ENCODE data around the gene ELK4.

ELK4 gene, protein sequence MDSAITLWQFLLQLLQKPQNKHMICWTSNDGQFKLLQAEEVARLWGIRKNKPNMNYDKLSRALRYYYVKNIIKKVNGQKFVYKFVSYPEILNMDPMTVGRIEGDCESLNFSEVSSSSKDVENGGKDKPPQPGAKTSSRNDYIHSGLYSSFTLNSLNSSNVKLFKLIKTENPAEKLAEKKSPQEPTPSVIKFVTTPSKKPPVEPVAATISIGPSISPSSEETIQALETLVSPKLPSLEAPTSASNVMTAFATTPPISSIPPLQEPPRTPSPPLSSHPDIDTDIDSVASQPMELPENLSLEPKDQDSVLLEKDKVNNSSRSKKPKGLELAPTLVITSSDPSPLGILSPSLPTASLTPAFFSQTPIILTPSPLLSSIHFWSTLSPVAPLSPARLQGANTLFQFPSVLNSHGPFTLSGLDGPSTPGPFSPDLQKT

DNA sequence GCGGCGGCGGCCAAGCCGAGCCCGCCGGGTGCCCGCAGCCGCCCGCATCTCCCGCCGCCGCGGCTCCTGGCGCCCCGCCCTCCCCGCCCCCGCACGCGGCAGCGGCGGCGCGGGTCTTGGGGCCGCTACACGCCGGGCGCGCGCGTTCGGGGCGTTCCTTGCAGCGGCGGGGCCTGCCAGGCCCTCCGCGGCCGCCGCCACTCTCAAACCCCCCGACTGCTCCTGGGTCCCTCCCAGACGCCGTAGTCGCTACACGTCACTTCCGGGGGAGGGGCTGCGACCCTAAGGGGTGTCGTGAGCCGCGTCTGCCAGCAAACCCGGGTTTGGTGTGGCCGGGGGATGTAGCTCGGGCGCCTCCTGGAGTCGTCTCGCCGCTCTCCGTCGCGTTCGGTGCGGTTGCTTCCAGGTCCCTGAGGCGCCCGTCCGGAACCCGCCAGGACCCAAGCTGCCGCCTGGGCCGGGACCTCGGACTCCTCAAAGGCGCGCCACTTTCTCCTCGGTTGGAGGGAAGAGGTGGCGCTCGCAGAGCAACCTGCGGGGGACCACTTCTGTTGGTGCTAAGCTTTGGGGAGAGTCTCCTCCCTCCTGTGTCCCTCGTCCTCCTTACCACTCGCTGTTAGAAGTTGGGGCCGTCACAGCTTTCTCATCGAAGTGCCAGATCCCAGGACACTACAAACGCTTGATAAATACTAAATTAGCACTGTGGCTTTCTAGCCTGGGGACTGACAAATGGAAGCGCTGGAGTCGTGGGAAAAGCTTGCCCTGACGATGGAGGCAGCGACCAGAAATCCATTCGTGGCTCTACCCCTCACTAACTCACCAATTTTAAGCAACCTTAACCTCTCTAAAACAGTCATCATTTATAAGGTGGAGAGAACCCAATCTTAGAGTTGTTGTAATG lies at the start of gene ELK4:
Gene ELK4 (minus strand): TSS at position 244 of the 901 bp plus-strand sequence. CDS start 8,129 bp downstream, outside the sequence.
- peak; percentile 98 for DNase-seq

DNA sequence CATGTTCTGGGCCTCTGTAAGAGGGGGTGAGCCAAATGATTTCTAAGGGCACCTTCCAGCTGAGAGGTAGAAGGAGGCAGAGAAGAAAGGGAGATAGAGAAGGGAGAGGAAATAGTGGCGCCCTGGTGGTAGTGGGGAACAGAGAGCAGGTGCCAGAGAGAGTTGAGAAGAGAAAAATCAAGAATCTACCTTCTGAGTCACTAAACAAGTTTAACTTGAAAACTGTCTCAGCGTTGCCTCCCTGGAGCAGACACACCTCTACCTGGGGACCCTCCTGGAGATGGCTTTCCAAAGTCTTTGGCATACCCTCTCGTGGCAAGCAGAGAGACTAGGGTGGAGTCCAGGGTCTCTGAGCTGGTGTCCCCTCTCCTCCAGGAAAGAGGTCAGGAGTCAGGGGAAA lies 49.6 kb upstream of the ELK4 start:
- DNase-seq: no peak

DNA sequence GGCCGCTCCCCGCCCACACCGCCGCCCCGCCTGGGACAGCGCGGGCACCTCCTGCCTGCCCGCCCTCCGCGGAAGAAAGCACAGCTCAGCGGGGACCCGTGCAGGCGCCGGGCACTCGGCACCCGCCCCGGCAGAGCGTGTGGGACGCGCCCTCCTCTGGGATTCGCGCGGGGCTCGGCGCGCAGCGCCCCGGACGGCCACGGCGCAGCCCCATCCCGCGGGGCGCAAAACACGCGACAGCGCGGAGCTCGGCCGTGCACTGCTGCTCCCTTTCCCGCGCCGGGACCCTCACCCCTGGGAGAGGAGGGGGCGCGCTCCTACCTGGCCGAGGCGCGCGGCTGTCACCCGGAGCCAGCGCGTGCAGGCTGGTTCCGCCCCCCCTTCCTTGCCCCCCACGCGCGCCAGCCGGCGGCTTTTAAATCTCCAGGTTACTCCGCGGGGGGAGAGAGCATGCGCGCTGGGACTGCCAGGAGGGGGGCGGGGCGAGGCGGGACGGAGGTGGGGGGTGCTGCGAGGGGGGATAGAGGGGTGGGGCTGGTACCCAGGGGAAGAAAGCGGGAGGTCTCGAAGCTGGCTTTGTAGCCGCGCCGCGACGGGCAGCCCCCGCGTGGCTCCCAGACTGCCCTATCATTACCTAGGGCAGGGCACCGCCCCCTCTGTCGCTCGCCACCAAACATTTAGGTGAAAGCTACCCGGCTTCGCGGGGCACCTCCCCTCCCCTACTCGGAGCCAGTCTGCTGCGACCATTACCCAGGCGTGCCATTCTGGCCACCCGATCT lies 48.5 kb upstream of the ELK4 start, which contains the start of gene SLC45A3:
Gene SLC45A3 (minus strand): TSS at position 437 of the 779 bp plus-strand sequence. CDS start 15,853 bp downstream, outside the sequence.
- DNase-seq: peak; percentile 33

DNA sequence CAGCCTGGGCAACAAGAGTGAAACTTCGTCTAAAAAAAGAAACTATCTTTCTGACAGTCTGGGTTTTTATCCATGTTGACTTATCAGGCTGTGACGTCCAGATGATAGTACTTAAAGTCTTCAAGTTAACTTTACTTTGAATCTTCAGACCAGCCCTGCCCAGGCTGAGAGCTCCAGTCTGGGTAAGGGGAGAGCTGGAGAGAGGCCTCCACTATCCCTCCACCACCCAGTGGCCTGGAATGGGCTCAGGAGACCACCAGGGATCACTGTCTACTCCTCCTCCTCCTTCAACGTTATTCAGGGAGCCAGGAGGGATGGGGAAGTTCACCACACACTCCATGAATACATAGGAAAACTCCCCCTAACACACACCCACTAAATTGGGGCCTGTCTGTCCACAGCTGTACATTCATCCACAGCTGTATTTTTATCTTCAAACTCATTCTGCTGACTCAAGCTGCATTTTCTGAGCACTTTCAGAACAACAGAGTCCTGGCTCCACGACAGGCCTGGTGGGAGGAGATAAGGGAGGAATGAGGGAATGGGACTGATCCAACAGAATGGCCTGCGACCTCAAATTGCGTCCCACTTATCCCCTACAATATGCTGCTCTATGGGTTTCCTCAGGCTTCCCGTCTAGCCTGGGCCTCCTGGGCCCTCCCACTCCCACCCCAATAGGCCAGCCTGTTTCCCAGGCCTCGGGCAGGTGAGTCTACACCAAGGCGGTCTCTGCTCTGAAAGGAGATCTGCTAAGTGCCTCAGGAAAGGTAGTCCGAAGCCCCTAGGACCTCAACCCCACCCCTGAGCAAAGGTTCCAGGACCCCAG lies 46.7 kb upstream of the ELK4 start:
- no peak for DNase-seq

DNA sequence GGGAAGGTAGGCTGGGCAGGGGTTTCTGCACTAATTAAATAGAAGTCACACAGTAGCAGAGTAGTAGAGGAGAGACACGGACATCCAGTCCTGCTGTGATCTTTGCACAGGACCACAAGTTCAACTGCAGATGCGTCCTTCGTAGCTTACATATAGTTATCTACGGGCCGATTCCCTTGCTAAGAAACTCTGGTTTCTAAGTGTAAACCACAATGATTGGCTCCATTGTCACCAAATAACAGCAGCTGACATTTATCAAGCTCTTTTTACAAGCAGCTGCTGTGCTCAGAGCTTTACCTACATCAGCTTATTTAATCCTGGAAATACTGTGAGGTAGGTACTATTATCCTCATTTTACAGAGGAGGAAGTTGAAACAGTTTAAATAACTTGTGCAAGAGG lies 45.4 kb upstream of the ELK4 start:
- DNase-seq: no peak

DNA sequence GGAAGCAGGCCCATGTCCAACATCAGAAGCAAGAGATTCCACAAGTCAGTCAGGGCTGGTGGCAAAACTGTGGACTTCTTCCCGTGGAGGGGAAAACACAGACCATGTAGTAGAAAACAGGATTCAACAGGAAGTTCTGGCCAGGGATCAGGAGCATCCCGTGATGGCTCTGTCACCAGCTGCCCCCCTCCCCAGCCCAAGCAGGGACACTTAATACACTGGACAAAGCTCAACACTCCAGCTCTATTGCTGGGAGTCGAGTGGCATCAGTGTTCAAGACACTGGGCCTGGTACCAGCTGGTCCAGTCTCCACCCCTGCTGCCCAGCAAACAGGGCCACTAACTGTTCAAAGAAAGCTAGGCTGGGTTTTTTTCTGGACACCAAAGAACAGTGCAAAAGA lies 44.8 kb upstream of the ELK4 start:
- no peak for DNase-seq

DNA sequence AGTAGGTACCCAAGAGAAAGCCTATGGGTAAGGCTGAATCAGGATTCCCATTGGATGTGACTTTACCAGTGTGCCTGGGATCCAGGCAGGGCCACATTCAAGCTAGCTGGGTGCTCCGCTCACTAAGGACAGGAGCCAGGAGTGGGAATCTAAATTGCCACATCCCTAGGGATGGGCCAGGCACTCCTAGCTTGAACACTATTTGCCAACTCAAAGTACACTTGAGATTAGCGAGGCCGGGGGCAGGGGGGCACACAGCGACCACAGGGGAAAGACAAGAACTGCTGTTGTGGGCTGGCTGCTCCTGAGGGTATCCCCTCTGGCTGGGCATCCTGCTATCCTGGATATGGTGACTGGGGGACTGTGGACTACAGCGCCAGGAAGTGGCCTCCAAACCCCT lies 44.2 kb upstream of the ELK4 start:
- DNase-seq: no peak

DNA sequence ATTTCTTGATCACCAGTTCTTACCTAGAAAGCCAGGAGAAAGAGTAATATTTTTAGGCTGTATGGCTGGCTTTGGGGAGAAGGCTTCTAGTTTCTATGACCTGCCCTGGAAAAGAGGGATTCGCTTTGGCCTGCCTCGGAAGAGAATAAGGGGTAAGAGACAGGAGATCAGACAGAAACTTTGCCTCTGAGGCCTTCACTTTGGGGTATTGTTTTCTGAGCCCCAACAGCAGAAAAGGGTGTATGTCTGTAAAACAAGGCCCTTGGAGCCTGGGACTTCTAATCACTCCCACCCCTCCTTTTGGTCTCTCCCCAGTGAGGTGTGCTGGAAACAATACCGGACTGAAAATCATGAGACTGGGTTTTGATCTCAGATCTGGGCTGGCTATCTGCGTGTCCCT lies 43.4 kb upstream of the ELK4 start:
- no peak for DNase-seq

DNA sequence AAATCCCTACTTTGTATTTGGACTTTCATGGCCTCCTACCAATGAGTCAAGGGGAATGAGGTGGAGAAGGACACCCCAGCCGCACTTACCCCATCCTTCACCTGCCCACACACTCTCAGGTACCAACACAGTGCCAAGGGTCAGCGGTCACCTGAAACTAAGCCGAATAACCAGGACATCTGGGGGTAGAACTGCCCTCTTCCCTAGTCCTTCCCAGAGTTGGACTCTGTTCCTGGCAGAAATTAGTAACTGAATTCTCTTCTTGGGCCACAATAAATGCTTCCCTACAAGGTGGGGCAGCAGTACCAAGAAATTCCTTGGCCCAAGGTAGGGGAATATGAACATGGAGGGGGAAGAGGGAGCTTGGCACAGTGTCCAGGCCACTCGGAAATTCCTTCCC lies 41.2 kb upstream of the ELK4 start:
- DNase-seq: no peak

DNA sequence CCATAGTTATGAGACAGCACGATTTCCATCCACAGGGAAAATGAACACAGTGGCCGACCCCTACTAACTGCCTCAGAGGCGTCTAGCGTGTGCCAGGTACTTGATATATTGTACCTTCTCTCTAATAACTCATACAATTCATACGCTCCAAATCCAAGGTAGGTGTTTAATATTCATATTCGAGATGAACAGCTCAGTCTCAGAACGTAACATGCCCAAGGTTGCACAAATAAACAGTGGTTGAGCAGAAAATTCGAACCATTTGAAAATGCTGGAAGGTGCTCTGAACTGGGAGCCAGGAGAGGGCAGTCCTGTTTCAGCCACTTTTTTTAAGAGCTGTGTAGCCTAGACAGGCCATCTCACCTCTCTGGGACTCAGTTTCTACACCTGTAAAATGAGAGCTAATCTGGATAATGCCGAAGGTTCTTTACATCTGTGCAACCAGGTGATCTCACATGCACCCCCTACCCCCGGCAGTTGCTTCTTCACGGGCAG lies 40.6 kb upstream of the ELK4 start:
- DNase-seq: no peak

DNA sequence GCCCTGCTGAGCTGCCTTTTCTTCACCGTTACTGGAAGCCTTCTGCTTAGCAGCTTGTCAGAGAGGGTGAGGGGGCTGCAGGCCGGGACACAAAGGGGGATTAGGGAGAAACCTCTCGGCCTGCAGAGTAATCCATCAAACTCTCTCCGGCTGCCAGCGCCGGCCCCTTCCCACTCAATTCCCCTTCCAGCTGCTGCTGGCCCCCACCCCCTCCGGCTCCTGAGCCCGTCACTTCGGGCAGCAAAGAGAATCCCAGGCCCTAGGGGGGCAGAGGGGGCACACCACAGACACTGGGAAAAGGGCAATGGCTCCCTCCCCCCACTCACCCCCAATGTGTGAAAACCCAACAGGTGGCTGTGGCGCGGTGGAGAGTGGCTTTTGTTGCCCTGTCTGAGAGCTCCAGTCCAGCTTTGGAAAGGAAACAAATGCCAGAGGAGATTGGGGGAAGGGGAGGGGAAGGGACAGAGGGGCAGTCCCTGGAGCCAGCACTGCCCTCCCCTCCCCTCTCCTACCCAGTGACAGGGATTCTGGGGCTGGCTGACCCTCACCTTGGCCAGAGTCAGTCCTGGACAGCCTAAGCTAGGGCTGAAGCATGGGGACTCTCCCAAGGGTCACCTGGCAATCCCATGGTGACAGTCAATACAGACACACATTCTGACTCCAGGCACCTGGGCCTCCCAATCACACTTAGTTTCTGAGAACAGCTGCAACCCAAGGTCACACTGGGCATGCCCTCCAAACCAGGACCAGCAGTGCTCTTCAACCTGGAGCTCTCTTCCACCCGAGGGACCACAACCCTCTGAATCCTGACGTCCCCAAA lies 39.0 kb upstream of the ELK4 start:
- DNase-seq: no peak

DNA sequence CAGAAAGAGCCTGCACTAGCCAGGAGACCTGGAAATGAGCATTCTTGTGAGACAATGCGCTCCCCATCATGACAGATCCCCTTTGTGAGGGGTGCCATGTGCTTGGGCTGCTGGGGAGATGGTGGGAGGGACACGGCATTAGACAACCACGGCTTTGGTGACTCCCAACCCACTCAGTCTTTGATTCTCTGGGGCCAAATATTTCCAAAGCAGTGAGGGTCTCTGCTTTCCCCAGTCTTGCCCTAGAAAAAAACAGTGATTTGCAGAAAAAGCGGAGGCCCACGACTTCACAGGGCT lies 38.3 kb upstream of the ELK4 start:
- no peak for DNase-seq

DNA sequence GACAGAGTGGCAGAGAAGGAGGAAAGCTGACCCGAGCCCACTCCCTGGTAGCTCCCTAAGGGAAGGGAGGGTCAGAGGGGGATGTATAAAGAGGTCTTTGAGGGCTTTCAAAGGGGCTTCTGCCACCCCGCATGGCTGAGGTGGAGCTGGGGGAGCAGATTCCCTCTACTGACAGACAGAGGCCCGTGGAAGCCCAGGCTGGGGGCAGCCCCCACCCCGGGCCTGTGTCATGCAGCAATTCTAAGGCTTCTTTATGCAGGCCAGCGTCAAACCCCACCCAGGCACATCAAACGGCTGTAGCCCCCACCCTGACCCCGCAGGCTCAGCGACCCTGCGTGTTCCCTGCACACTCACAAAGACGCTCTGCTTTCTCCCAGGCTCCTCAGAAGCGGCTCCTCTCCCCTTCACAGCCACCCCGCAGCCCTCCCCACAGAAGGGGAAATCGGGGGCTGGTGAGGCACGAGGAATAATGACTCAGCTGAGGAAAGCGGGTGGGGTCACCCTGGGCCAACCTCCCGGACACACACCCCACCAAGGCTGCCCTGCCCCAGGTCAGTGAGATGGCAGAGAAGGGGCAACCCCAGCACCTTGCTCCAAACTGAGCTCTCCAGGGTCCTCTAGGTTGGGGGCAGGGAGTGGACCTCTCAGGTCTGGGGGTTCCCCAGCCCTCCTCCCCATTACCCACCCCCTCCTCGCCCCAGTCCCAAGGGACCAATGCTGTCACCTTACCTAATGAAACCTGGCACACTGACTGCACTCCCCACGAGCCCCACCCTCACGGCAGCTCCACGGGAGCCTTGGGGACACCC lies 37.7 kb upstream of the ELK4 start:
- no peak for DNase-seq

DNA sequence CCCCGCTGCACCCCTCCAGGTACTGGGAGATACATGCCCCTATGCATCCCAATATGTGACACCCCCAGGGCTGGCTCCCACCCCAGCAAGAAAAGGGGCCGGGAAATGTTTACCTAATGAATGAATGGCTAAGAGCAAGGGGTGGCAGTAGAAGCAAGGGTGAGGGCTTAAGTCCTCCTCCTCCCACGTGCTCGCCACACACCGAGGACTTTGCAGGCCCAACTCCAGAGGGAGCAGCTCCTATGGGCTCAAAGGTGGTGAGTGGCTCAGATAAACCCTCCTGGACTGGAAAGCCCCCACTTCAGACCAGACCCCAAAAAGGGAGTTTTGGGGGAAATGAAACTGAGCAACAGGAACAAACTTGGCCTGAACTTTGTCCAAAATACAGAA lies 37.1 kb upstream of the ELK4 start:
- DNase-seq: no peak

DNA sequence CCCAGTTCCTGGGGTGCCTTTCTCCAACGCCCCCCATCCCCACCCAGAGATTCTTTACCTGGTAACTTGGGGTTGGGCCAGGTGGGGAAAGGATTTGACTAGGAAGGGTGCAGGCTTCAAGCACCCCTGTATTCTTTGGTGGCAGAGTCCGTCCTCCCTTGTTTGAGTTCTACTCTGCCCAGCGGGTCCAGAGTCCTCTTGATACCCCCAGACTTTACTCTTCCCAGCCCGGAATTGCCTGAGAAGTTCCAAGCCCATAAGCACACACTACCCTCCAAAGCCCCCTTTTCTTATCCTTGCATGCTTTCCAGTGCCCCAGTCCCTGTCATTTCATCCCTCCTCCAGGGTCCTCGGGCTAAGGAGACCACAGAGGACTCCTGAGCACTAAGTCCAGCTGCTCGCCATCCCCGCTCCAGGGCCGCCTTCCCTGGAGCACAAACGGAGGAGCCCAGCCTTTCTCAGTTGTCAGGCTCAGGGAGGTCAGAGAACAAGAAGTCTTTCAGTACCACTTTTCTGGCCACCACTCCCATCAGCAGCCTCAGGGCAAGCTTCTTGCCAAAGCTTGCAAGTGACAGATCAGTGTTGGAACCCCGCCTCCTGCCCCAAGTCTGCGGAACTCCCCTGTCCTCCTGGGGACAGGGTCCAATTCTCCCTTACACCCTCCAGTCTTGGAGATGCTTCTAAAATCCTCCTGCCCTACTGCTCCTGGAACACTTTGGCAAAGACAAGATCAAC lies 36.3 kb upstream of the ELK4 start:
- DNase-seq: no peak

DNA sequence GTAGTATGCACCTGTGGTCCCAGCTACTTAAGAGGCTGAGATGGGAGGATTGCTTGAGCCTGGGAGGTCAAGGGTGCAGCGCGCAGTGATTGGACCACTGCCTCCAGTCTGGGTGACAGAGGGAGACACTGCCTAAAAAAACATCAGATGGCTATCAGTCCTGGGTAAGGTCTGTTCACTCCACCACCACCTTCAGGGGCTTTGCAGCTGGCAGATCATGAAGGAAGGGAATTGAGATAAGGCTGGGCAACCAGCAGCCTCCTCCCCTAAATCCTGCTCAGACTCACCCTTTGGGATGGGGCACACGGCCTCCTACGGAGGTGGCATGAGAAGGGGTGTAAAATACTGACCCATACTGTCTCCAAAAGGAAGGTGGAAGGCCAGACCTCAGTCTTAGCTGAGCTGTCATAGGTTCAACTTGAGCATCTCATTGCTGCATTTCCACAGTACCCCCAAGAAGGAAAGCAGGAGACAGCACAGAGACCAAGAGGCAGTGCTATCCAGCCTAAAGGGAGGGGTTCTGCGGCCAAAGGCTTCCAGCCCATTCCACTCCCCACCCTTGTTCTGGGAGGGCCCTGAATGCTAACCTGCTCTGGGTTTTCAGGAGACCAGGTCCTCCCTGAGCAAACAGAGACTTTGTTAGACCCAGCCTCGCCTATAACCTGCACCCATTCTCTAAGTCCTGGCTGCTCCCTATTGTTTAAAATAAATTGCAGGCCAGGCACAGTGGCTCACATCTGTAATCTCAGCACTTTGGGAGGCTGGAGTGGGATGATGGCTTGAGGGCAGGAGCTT lies 34.8 kb upstream of the ELK4 start:
- no peak for DNase-seq

DNA sequence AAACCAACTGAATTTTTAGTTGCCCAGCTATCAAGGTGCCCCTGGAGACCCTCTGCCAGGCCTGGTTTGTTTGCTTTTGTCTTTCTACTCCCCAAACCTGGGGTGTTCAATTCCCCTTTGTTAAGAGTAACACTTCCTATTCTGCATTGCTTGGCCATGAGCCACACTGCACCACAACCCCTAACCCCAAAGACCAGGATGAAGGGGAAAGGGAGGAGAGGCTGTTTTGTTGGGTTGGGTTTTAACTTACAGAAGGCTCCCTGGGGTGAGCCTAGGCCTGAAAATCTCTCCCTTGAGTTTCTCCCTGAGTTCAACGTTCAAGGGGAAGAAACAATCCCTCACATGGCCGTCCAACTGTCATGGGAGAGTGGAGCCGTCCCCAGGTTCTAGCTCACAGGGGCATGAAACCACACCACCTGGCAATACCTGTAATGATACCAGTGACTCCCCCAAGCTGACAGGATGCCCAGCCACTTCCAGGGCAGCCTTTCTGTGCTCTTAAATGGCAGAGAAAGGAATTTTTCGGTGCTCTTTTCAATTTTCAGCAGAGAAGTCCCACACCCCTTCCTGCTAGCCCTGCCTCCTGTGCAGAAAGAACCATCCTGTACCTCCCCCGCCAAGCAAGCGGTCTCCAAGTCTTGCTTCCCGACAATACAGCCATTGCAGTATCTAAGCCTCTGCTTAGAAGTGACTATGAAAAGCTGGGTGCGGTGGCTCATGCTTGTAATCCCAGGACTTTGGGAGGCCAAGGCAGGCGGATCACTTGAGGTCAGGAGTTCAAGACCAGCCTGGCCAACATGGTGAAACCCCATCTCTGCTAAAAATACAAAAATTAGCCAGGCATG lies 33.6 kb upstream of the ELK4 start:
- no peak for DNase-seq

Data from EL (cell line).